Left kidney (tissue), 2 donors: Measurements from ENCODE around the gene HDAC5. TPM values are rescaled to one million over a fixed set of nuclear protein-coding genes. Genes with fewer than 3 reads are reported as not detected.
"Not testable (repeated sequence)": the region's sequence is repeated elsewhere in the genome, so short reads cannot be mapped to it uniquely, and the experiment has no call there.

Source experiments
- DNase-seq: peaks from one replicate; pipeline ENCODE4 v3.0.0-alpha.2; 2013
- polyA plus RNA-seq: library from polyadenylated mRNA; unstranded; fragments of 120-200 nt; gene quantifications from one replicate; pipeline ENCODE4 v1.2.1, GENCODE V29; 2013; ENCODE audit not compliant: insufficient read length

The HDAC5 gene
- polyA plus RNA-seq, 1 donor = 44.7 TPM

GRCh38 chr17:44034688-44035087, 88.8 kb downstream of the HDAC5 start:
- DNase-seq = not testable (repeated sequence)

GRCh38 chr17:44033861-44034408, 89.5 kb downstream of the HDAC5 start:
- DNase-seq = no peak

GRCh38 chr17:44030482-44030881, 93.0 kb downstream of the HDAC5 start:
- no peak for DNase-seq

GRCh38 chr17:44029736-44030135, 93.7 kb downstream of the HDAC5 start:
- DNase-seq = no peak

Other genes starting within 250 kb of the HDAC5 start
- 6.4 TPM for gene MPP2, start 216.1 kb downstream of the HDAC5 start, polyA plus RNA-seq
- gene PPY, start 181.2 kb downstream of the HDAC5 start, polyA plus RNA-seq = 0.45 TPM
- gene PYY, start 169.7 kb downstream of the HDAC5 start, polyA plus RNA-seq = 0.22 TPM
- gene NAGS, start 119.0 kb downstream of the HDAC5 start, polyA plus RNA-seq = 2.0 TPM
- gene TMEM101, start 108.7 kb downstream of the HDAC5 start, polyA plus RNA-seq = 38.7 TPM
- 47.4 TPM for gene LSM12, start 57.0 kb downstream of the HDAC5 start, polyA plus RNA-seq
- 69.6 TPM for gene G6PC3, start 52.9 kb downstream of the HDAC5 start, polyA plus RNA-seq
- 6.8 TPM for gene HROB, start 18.3 kb upstream of the HDAC5 start, polyA plus RNA-seq
- gene ASB16, start 47.1 kb upstream of the HDAC5 start, polyA plus RNA-seq = 3.0 TPM
- 46.8 TPM for gene TMUB2, start 63.3 kb upstream of the HDAC5 start, polyA plus RNA-seq
- gene ATXN7L3, start 76.2 kb upstream of the HDAC5 start, polyA plus RNA-seq = 69.2 TPM
- gene UBTF, start 96.0 kb upstream of the HDAC5 start, polyA plus RNA-seq = 121 TPM
- gene SLC4A1, start 144.5 kb upstream of the HDAC5 start, polyA plus RNA-seq = 5.9 TPM
- gene RUNDC3A, start 185.0 kb upstream of the HDAC5 start, polyA plus RNA-seq = 1.8 TPM
- 85.4 TPM for gene SLC25A39, start 201.2 kb upstream of the HDAC5 start, polyA plus RNA-seq
- gene GRN, start 221.7 kb upstream of the HDAC5 start, polyA plus RNA-seq = 236 TPM
- 28.2 TPM for gene FAM171A2, start 240.2 kb upstream of the HDAC5 start, polyA plus RNA-seq